GM18868 (cell line): ENCODE data around the gene NPIPB8.
"Not testable (repeated sequence)": the region's sequence is repeated elsewhere in the genome, so short reads cannot be mapped to it uniquely, and the experiment has no call there.

Experiments
- ATAC-seq: cut with Tn5 transposase; IDR thresholded peaks from one replicate; pipeline ENCODE4 v1.9.1; 2021; ENCODE audit warnings: mild to moderate bottlenecking, moderate library complexity; ENCODE audit not compliant: unreplicated experiment

NPIPB8 gene

GRCh38 chr16:28637765-28638164 is at the start of gene NPIPB8:
NPIPB8 (plus strand) TSS chr16:28638065; CDS start chr16:28638361, 296 bp downstream.
- not testable (repeated sequence) for ATAC-seq

- no peak for ATAC-seq
Measured at GRCh38 chr16:28589069-28589468, 48.8 kb upstream of the NPIPB8 start.

- no peak for ATAC-seq
Measured at GRCh38 chr16:28589930-28590329, 47.9 kb upstream of the NPIPB8 start.

- no peak for ATAC-seq
Measured at GRCh38 chr16:28590384-28591340, 47.2 kb upstream of the NPIPB8 start.

- ATAC-seq, result no peak
Measured at GRCh38 chr16:28591355-28591754, 46.5 kb upstream of the NPIPB8 start.

GRCh38 chr16:28592511-28592910 is 45.4 kb upstream of the NPIPB8 start:
- ATAC-seq, result no peak

GRCh38 chr16:28592979-28593553 is 44.8 kb upstream of the NPIPB8 start:
- no peak for ATAC-seq

- not testable (repeated sequence) for ATAC-seq
Measured at GRCh38 chr16:28595451-28595850, 42.4 kb upstream of the NPIPB8 start.

GRCh38 chr16:28596115-28596630 is 41.7 kb upstream of the NPIPB8 start:
- no peak for ATAC-seq

- no peak for ATAC-seq
Measured at GRCh38 chr16:28596840-28597691, 40.8 kb upstream of the NPIPB8 start, which contains the start of gene SULT1A2. SULT1A2 (minus strand) TSS chr16:28597050; CDS start chr16:28595930, 1,120 bp downstream.

GRCh38 chr16:28597692-28598261 is 40.1 kb upstream of the NPIPB8 start:
- ATAC-seq, result no peak

GRCh38 chr16:28599377-28600285 is 38.2 kb upstream of the NPIPB8 start:
- ATAC-seq, result peak; percentile 73

GRCh38 chr16:28600965-28601364 is 36.9 kb upstream of the NPIPB8 start:
- not testable (repeated sequence) for ATAC-seq

GRCh38 chr16:28601589-28601988 is 36.3 kb upstream of the NPIPB8 start:
- ATAC-seq, result not testable (repeated sequence)

- not testable (repeated sequence) for ATAC-seq
Measured at GRCh38 chr16:28602062-28602461, 35.8 kb upstream of the NPIPB8 start.

- no peak for ATAC-seq
Measured at GRCh38 chr16:28602529-28602928, 35.3 kb upstream of the NPIPB8 start.

GRCh38 chr16:28603381-28604185 is 34.3 kb upstream of the NPIPB8 start:
- ATAC-seq, result no peak

GRCh38 chr16:28604186-28604565 is 33.7 kb upstream of the NPIPB8 start:
- no peak for ATAC-seq
